HG03159 (cell line): ENCODE results near the gene ISM2.

Source experiments
- ATAC-seq: cut with Tn5 transposase; IDR thresholded peaks from one replicate; pipeline ENCODE4 v1.9.1; 2021; ENCODE audit warnings: mild to moderate bottlenecking, moderate library complexity; ENCODE audit not compliant: unreplicated experiment

The ISM2 gene

GRCh38 chr14:77508876-77509275 is 10.3 kb upstream of the ISM2 start:
- no peak for ATAC-seq

GRCh38 chr14:77508249-77508648 is 9.6 kb upstream of the ISM2 start:
- ATAC-seq, result no peak

GRCh38 chr14:77507762-77508161 is 9.1 kb upstream of the ISM2 start:
- ATAC-seq, result no peak

DNA sequence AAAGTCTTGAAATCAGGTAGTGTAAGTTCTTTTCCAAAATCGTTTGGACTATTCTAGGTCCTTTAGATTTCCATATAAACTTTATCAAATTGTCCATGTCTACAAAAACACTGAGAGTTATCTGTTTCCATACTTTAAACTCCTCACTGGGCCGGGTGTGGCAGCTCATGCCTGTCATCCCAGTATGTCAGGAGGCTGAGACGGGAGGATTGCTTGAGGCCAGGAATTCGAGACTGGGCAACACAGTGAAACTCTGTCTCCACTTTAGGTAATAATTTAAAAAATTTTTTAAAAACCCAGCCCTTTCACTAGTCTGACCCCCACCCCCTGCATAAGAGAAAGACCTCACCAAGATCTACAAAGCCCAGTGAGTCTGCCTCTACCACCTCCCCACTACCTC is 6.4 kb upstream of the ISM2 start:
- no peak for ATAC-seq

DNA sequence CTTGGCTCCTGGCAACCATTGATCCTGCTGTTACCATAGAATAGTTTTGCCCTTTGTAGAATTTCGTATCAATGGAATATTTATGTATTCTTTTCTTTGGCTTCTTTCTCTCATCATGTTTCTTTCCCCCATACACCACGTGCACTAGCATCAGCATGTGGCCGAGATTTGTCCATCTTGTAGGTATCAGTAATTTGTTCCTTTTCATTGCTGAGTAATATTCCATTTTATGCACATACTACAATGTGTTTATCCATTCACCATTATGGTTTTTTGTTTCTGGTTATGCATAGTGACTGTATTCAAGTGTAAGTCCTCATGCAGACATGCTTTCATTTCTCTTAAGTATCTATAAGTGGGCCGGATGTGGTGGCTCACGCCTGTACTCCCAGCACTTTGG is 4.5 kb upstream of the ISM2 start:
- no peak for ATAC-seq

DNA sequence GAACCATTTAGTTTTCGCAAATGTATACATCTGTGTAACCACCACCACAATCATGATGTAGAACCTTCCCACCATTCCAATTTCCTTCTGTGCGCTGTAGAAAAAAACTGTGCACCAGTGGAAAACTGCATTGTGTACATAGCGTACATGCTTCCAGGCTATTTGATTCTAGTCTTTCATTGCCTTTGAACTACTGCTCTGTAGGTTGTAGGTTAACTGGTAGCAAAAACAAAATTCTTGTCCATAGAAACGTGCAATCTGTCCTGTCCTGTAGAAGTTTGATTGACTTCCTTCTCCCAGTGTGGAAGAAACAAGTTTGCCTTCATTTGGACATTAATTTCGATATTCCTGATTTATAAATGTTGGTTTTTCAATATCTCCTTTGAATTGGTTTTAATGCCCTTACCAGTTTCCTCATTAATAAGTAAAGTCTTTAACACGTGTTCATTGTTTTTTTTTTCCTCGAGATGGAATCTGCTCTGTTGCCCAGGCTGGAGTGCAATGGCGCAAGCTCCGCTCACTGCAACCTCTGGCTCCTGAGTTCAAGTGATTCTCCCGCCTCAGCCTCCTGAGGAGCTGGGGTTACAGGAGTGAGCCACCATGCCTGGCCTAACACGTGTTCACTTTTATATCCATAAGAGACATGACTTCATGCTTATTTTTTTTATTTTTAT is 3.6 kb upstream of the ISM2 start:
- ATAC-seq, result no peak

DNA sequence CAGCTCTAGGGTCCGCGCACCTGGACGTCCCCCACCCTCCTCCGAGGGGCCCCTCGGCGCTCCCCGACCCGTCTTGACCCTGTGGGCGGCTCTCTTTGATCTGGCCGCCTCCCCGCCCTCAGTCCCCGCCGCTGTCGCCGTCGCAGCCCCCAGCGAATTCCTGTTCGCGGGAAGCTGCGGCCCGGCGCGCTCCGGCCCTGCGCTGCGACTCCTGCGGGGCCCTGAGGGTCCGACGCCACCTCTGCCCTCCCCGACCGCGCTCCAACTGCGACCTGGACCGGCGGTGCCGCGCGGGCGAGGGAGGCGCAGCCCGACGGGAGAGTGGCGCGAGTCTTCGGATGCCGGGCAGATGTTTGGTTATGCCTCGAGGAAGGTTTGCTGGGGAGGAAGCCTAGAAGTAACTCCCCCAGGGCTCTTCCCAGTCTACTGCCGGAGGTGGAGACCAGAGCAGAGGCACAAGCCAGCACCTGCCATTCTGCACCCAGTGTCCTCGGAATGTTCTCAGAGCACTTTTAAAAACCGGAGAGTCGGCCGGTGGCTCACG is 440 bp upstream of the ISM2 start:
- peak; percentile 29 for ATAC-seq

DNA sequence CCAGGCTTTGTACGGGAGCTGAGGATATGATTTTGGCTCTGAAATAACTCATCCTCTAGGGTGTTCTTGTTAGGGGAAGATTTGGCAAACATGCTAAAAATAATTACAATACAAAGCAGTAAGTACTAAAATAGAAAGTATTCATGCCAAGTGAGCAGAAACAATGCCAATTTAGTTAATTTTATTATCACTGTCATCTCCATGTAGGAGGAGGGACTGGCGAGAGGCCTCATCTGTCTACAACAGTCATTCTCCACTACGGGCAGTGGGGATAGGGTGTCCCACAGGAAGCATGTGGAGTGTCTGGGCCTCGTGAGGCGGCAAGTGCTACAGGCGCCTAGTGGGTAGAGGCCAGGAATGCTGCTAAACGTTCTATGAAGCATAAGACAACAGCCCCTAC is 3.3 kb downstream of the ISM2 start:
- ATAC-seq, result no peak

DNA sequence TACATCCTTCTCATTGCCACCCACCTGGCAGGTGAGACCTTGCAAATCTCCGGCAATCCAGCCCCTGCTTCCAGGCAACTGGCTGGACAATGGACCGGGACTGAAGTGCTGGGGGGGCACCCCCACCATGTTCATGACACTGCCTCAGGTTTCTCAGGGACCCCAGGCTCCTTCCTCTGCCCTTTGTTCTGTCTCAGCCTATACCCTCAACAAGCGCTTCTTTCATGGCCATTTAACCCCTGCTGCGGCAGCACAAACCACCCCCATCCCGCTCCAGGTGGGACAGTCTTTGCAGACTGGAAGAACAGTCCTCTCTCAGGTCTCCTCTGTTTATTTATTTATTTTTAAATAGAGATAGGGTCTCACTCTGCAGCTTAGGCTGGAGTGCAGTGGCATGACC is 7.6 kb downstream of the ISM2 start:
- no peak for ATAC-seq

- ATAC-seq, result no peak
These were observed 8.1 kb downstream of the ISM2 start for GRCh38 chr14:77490347-77490986.

DNA sequence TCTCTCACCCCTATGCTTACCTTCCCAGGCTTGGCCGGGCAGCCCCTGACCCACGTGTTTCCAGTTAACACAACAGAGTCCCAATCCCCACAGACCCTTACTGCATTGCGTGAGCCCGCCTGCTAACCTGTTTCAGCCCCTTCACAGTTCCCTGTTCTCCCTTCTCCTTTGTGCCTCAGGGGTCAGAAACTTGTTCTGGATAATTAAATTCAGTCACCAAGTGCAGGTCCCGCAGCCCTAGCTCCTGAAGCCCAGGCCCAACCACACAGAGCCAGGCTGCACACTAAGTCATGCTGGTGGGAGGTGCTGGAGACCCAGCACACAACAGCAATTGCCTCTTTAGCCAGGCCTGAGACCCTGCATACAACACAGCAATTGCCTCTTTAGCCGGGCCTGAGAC is 9.6 kb downstream of the ISM2 start:
- no peak for ATAC-seq

GRCh38 chr14:77488558-77488957 is 10.1 kb downstream of the ISM2 start:
- ATAC-seq, result no peak

GRCh38 chr14:77485901-77486678 is 12.5 kb downstream of the ISM2 start:
- no peak for ATAC-seq

DNA sequence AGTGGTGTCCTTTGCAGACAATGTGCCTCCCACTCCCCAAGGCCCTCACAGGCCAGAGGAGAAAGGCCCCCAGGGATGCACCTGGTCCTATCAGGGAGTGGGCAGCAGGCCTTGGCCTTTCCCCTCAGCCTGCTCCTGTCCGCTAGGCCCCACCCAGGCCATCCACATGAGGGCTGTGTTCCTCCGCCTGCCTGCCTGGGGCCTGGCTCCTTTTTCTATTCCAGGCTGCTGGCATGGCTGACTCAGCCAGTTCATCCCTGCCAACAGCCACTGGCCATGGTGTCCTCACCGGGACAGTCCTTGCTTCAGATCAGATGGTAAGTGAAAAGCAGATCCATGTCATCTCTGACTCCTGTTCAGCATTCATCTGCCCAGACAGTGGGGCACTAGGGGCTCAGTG is 13.4 kb downstream of the ISM2 start:
- ATAC-seq, result no peak

DNA sequence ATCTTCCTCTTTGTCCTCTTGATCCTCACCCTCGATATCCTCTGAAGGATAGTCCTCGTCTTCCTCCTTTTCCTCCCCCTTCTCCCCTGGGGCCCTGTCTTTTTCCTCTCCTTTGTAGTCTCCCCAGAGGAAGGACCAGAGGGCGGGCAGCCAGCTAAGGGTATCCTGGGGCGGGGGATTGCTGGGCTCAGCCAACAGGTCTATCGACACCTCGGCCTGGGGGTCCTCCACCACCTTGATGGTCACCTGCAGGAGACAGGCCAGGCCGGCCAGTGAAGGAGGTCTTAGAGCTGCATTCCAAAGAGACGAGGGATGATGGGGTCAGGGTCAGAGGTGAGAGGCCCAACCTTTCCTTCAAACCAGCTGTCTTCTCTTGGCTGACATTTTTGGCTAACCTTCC is 16.2 kb downstream of the ISM2 start:
- ATAC-seq, result no peak

GRCh38 chr14:77478796-77479195 is 19.8 kb downstream of the ISM2 start:
- peak; percentile 96 for ATAC-seq

DNA sequence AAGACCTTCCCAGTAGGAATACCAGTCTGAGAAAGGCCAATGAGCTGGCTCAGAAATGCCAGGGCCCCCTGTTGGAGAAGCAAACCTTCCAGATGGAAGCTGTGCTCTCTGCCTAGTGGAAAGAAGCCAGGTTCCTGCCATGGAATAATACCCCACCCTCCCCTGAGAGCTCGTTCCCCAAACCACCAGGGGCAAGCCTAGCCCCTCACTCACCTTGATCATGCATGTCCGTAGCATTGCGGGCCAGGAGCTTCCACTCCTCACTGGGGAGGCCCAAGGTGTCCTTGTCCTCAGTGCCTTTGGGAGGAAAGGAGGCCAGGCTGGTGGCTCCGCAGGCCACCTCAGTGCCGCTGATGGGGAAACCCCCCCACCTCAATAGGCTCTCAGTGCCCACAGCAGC is 20.6 kb downstream of the ISM2 start:
- ATAC-seq, result no peak

DNA sequence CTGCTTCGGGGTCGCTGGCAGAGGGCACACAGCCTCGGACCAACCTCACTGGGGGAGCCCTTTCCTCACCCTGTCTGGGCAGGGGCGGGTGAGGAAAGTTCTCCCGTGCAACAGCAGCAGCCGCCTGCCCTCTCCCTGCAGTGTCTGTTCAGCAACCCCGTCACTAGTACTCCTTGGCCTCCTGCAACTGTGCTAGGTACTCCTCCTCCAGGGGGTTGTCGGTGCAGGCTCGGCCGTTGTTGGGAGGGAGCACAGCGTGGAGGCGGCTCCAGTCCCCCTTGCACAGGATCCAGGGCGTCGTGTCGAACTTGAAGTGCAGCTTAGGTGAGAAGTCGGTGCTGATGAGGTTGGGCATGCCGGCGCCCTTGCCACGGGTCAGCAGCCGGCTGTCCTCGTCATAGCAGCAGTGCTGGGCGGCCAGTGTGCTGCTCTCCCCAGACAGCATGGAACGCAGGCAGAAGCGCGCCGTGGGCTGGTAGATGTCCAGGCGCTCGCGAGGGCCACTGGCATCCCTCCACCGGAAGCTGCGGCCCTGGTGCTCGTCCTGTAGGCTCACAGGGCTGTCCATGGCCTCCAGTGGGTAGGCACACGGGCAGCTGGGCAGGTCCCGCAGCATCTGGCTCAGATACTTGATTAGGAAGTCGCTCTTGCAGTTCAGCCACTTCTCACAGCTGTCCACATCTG is 23.0 kb downstream of the ISM2 start:
- ATAC-seq, result no peak

- ATAC-seq, result no peak
These were observed 24.0 kb downstream of the ISM2 start for GRCh38 chr14:77474479-77475177.

- ATAC-seq, result no peak
These were observed 24.7 kb downstream of the ISM2 start for GRCh38 chr14:77473921-77474320.
